Adipocyte (in vitro differentiated cells): ENCODE measurements around the gene SLC18B1.

Experiments used
- DNase-seq: peaks from one replicate; pipeline ENCODE4 v3.0.0-alpha.2; 2015; ENCODE audit warnings: low read depth
- H3K27me3 ChIP-seq: replicated peaks from 2 replicates; pipeline ENCODE4 v1.7.0; 2013; ENCODE audit warnings: mild to moderate bottlenecking, low read length, moderate library complexity; ENCODE audit not compliant: control insufficient read depth, insufficient read depth
- H3K36me3 ChIP-seq: 2 replicates; pipeline ENCODE4 v1.7.0; 2013; ENCODE audit warnings: low read length, mild to moderate bottlenecking, moderate library complexity; ENCODE audit not compliant: control insufficient read depth, insufficient read depth, severe bottlenecking
- H3K4me1 ChIP-seq: 2 replicates; pipeline ENCODE4 v1.7.0; 2013; ENCODE audit warnings: mild to moderate bottlenecking, low read length, moderate library complexity; ENCODE audit not compliant: control insufficient read depth, insufficient read depth
- H3K4me3 ChIP-seq: 2 replicates; pipeline ENCODE4 v1.7.0; 2013; ENCODE audit warnings: mild to moderate bottlenecking, low read length, moderate library complexity
- H3K9ac ChIP-seq: 2 replicates; pipeline ENCODE4 v1.7.0; 2013; ENCODE audit warnings: mild to moderate bottlenecking, low read length, moderate library complexity
- H3K9me3 ChIP-seq: 2 replicates; pipeline ENCODE4 v1.7.0; 2013; ENCODE audit warnings: mild to moderate bottlenecking, low read length, moderate library complexity; ENCODE audit not compliant: control insufficient read depth

Gene SLC18B1

GRCh38 chr6:132797951-132798868, at the start of gene SLC18B1:
SLC18B1 (minus strand) TSS chr6:132798637; CDS start chr6:132798456, 181 bp downstream.
- no peaks in the 10 kb centered on the region for H3K9me3 ChIP-seq
- H3K4me3 ChIP-seq, result peak within 1 kb of the TSS; percentile 84
- no peaks in the 10 kb centered on the region for H3K27me3 ChIP-seq
- H3K4me1 ChIP-seq, result peaks cover 4% of the 10 kb centered on the region
- H3K36me3 ChIP-seq, result peaks cover 7% of the 10 kb centered on the region
- peak within 1 kb of the TSS; percentile 84 for H3K9ac ChIP-seq
- DNase-seq, result peak; percentile 74

- no peak overlapping the region for H3K9ac ChIP-seq
Measured at GRCh38 chr6:132843316-132844035, 45.0 kb upstream of the SLC18B1 start.

DNA sequence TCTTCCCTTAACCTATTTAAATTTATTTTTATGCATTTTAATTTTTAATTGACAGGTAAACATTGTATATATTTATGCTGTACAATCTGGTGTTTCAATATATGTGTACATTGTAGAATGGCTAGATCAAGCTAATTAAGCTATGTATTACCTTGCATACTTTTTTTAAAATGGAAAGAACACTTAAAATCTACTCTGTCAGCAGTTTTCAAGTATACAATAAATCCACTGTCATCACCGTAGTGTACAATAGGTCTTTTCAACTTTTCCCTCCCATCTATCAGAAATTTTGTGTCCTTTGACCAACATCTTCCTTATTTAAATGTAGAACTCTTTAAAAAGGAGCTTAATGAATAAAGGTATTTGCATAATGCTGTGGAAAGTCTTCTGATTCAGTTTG, 43.5 kb upstream of the SLC18B1 start:
- DNase-seq, result no peak
- H3K27me3 ChIP-seq, result no peaks in the 10 kb centered on the region
- H3K4me1 ChIP-seq, result no peaks in the 10 kb centered on the region
- H3K36me3 ChIP-seq, result no peaks in the 10 kb centered on the region
- no peak overlapping the region for H3K4me3 ChIP-seq
- H3K9ac ChIP-seq, result no peak overlapping the region
- H3K9me3 ChIP-seq, result no peaks in the 10 kb centered on the region

More at GRCh38 chr6:132843316-132844035, 45.0 kb upstream of the SLC18B1 start:
- DNase-seq, result no peak
- Histone ChIP-seq H3K4me1 (no peaks in the 10 kb centered on the region), H3K9me3 (no peaks in the 10 kb centered on the region), H3K4me3 (no peak overlapping the region), H3K36me3 (no peaks in the 10 kb centered on the region), H3K27me3 (no peaks in the 10 kb centered on the region)

DNA sequence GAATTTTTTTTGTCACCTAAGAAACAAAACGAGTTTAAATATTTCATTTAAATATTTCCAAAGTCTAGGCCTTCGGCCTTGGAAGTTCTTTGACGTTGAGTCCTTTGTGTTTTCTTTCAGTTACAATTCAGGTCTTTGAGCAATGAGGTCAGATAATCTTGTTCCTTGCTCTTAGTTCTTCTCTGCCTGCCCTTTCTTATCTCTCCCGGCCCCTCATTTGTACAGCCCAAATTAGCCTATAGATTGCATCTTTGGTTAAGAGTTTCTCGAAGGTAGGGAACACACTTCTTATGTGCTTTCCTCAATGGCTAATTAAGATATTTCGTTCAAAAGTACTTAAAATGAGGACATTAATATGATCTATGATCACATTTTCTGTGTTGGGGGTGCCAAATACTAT, 34.5 kb upstream of the SLC18B1 start:
- Histone ChIP-seq H3K36me3 (no peaks in the 10 kb centered on the region), H3K9ac (no peak overlapping the region), H3K4me1 (no peaks in the 10 kb centered on the region), H3K9me3 (no peaks in the 10 kb centered on the region), H3K4me3 (no peak overlapping the region), H3K27me3 (peaks cover 4% of the 10 kb centered on the region)
- no peak for DNase-seq

DNA sequence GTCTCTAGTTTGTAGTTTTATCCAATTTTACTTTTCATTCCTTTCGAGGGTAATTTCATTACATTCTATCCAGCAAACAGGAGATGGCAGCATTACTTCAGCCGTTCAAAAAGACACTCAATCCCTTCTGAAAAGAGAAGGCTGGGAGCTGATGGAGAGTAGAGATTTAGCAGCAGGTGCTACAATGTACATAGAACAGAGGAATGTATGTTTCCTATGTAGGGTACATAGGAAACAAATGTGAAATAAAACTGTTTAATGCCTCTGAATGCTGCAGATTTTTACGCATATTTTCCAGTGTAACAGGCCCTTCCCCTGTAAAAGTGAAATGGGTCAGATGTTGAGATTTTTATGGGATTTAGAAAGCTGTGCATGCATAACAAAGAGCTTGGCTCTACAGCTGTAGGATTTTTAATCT, 31.9 kb upstream of the SLC18B1 start:
- DNase-seq, result peak; percentile 81
- no peak overlapping the region for H3K9ac ChIP-seq

GRCh38 chr6:132820629-132821381, 22.4 kb upstream of the SLC18B1 start:
- Histone ChIP-seq H3K9me3 (no peaks in the 10 kb centered on the region), H3K4me3 (no peak overlapping the region), H3K36me3 (peaks cover 41% of the 10 kb centered on the region), H3K4me1 (peaks cover 50% of the 10 kb centered on the region), H3K9ac (peak overlapping the region; percentile 2), H3K27me3 (no peaks in the 10 kb centered on the region)
- no peak for DNase-seq

More for the DNA sequence above, 31.9 kb upstream of the SLC18B1 start:
- H3K4me1 ChIP-seq, result no peaks in the 10 kb centered on the region
- H3K4me3 ChIP-seq, result no peak overlapping the region
- H3K36me3 ChIP-seq, result no peaks in the 10 kb centered on the region
- H3K9me3 ChIP-seq, result no peaks in the 10 kb centered on the region
- peaks cover 4% of the 10 kb centered on the region for H3K27me3 ChIP-seq

GRCh38 chr6:132819405-132820161, 21.1 kb upstream of the SLC18B1 start:
- Histone ChIP-seq H3K9me3 (no peaks in the 10 kb centered on the region), H3K9ac (no peak overlapping the region), H3K4me1 (peaks cover 50% of the 10 kb centered on the region), H3K27me3 (no peaks in the 10 kb centered on the region), H3K4me3 (no peak overlapping the region), H3K36me3 (peaks cover 51% of the 10 kb centered on the region)
- DNase-seq, result no peak

- Histone ChIP-seq H3K4me3 (peak overlapping the region; percentile 46), H3K9ac (peak overlapping the region; percentile 22), H3K9me3 (no peaks in the 10 kb centered on the region), H3K36me3 (peaks cover 51% of the 10 kb centered on the region), H3K4me1 (peaks cover 50% of the 10 kb centered on the region), H3K27me3 (no peaks in the 10 kb centered on the region)
- DNase-seq, result peak; percentile 36
Measured at GRCh38 chr6:132818404-132819359, 20.2 kb upstream of the SLC18B1 start.

DNA sequence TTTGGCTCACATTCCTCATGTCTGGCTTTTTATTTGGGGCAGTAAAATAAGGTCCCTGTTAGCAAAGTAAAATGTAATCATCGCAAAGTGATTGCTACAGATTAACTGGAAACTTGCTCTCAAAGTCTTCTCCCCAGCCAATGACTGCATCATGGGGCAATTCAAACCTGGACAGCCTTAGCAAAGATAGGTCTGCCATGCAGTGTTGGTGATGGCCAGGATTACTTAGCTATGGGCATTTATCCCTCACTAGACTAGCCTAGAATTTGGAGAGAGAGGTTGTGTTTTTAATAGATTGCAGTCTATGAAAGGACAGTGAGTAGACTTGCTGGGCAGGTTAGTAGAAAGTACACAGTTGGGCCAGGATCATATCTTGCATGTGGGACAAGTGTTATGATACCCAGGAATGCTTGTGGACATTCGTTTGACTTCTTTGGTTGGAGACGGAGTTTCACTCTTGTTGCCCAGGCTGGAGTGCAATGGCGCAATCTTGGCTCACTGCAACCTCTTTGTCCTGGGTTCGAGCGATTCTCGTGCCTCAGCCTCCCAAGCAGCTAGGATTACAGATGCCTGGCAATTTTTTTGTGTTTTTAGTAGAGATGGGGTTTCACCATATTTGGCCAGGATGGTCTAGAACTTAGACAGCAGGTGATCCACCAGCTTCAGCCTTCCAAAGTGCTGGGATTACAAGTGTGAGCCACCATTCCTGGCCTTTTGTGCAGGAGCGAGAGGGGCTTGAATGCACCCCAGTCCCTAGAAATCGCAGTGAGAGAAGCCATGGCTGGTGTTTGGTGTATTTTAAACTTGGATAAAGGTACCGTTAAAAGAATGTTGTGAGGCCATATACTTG, 19.3 kb upstream of the SLC18B1 start:
- no peak for DNase-seq
- H3K4me3 ChIP-seq, result peak overlapping the region; percentile 94
- H3K27me3 ChIP-seq, result no peaks in the 10 kb centered on the region
- no peaks in the 10 kb centered on the region for H3K9me3 ChIP-seq
- H3K9ac ChIP-seq, result peak overlapping the region; percentile 22
- H3K36me3 ChIP-seq, result peaks cover 51% of the 10 kb centered on the region
- H3K4me1 ChIP-seq, result peaks cover 51% of the 10 kb centered on the region
